SJSA1 (cell line): ENCODE data around the gene ANO9. TPM values are rescaled to one million over a fixed set of nuclear protein-coding genes. Genes with fewer than 3 reads are reported as not detected.

Experiments used
- DNase-seq, 2 experiments: peaks; one replicate each; pipeline ENCODE4 v3.0.0-alpha.2; 2015 to 2020; ENCODE audit warnings: low spot score in 2 of 2, low read depth in 1 of 2
- H3K27ac ChIP-seq: fragments of 250-450 bp; sonication (Bioruptor Pico); 2 replicates; pipeline ENCODE4 v1.5.1; 2020; ENCODE audit warnings: mild to moderate bottlenecking, moderate library complexity
- H3K27me3 ChIP-seq: fragments of 250-450 bp; sonication (Bioruptor Pico); replicated peaks from 2 replicates; pipeline ENCODE4 v1.5.1; 2020; ENCODE audit warnings: mild to moderate bottlenecking, moderate library complexity
- H3K36me3 ChIP-seq: fragments of 250-450 bp; sonication (Bioruptor Pico); 2 replicates; pipeline ENCODE4 v1.5.1; 2020; ENCODE audit warnings: mild to moderate bottlenecking
- H3K4me1 ChIP-seq: fragments of 250-450 bp; sonication (Bioruptor Pico); replicated peaks from 2 replicates; pipeline ENCODE4 v1.6.1; 2021; ENCODE audit warnings: mild to moderate bottlenecking
- H3K4me3 ChIP-seq: fragments of 250-450 bp; sonication (Bioruptor Pico); 2 replicates; pipeline ENCODE4 v1.5.1; 2020; ENCODE audit warnings: mild to moderate bottlenecking
- H3K9me3 ChIP-seq: fragments of 250-450 bp; sonication (Bioruptor Pico); replicated peaks from 2 replicates; pipeline ENCODE4 v1.5.1; 2020; ENCODE audit warnings: mild to moderate bottlenecking
- total RNA-seq: library from RNA; depleted of rRNA; stranded (reverse); fragments of >200 nt; shearing (Covaris generic); gene quantifications from 2 replicates; pipeline ENCODE4 v1.2.3, GENCODE V29; 2014

ANO9 gene
- total RNA-seq, 1 experiment from 2014 or later: not detected

GRCh38 chr11:465896-466530, 24.2 kb upstream of the ANO9 start:
- H3K27me3 ChIP-seq: no peaks in the 10 kb centered on the region
- no peaks in the 10 kb centered on the region for H3K9me3 ChIP-seq
- DNase-seq: no peak
- no peak overlapping the region for H3K4me3 ChIP-seq
- H3K4me1 ChIP-seq: peaks cover 9% of the 10 kb centered on the region
- H3K36me3 ChIP-seq: no peaks in the 10 kb centered on the region
- H3K27ac ChIP-seq: no peak overlapping the region

- no peaks in the 10 kb centered on the region for H3K9me3 ChIP-seq
- H3K27me3 ChIP-seq: no peaks in the 10 kb centered on the region
- no peak for DNase-seq
- H3K36me3 ChIP-seq: no peaks in the 10 kb centered on the region
- no peaks in the 10 kb centered on the region for H3K4me1 ChIP-seq
- H3K4me3 ChIP-seq: no peak overlapping the region
- H3K27ac ChIP-seq: no peak overlapping the region
These were observed 22.5 kb upstream of the ANO9 start for GRCh38 chr11:464316-464715.

- H3K4me3 ChIP-seq: no peak overlapping the region
- no peaks in the 10 kb centered on the region for H3K9me3 ChIP-seq
- no peak for DNase-seq
- no peaks in the 10 kb centered on the region for H3K36me3 ChIP-seq
- no peaks in the 10 kb centered on the region for H3K4me1 ChIP-seq
- H3K27me3 ChIP-seq: no peaks in the 10 kb centered on the region
- H3K27ac ChIP-seq: no peak overlapping the region
These were observed 20.5 kb upstream of the ANO9 start for GRCh38 chr11:462107-462890.

GRCh38 chr11:461626-462025, 19.8 kb upstream of the ANO9 start:
- no peak for DNase-seq
- no peaks in the 10 kb centered on the region for H3K36me3 ChIP-seq
- no peaks in the 10 kb centered on the region for H3K4me1 ChIP-seq
- no peak overlapping the region for H3K4me3 ChIP-seq
- H3K27me3 ChIP-seq: no peaks in the 10 kb centered on the region
- H3K27ac ChIP-seq: no peak overlapping the region
- H3K9me3 ChIP-seq: no peaks in the 10 kb centered on the region

- no peak overlapping the region for H3K27ac ChIP-seq
- H3K4me3 ChIP-seq: no peak overlapping the region
- no peaks in the 10 kb centered on the region for H3K27me3 ChIP-seq
- H3K9me3 ChIP-seq: no peaks in the 10 kb centered on the region
- no peak for DNase-seq
- H3K36me3 ChIP-seq: no peaks in the 10 kb centered on the region
- no peaks in the 10 kb centered on the region for H3K4me1 ChIP-seq
These were observed 18.8 kb upstream of the ANO9 start for GRCh38 chr11:460331-461199.

- no peaks in the 10 kb centered on the region for H3K4me1 ChIP-seq
- H3K9me3 ChIP-seq: no peaks in the 10 kb centered on the region
- no peak overlapping the region for H3K27ac ChIP-seq
- no peaks in the 10 kb centered on the region for H3K27me3 ChIP-seq
- no peaks in the 10 kb centered on the region for H3K36me3 ChIP-seq
- H3K4me3 ChIP-seq: no peak overlapping the region
- DNase-seq: no peak
These were observed 17.9 kb upstream of the ANO9 start for GRCh38 chr11:459511-460220.

- H3K27me3 ChIP-seq: no peaks in the 10 kb centered on the region
- no peaks in the 10 kb centered on the region for H3K9me3 ChIP-seq
- no peak for DNase-seq
- H3K4me1 ChIP-seq: no peaks in the 10 kb centered on the region
- no peak overlapping the region for H3K27ac ChIP-seq
- H3K4me3 ChIP-seq: no peak overlapping the region
- H3K36me3 ChIP-seq: no peaks in the 10 kb centered on the region; the same call in 1 of the 2 replicates
These were observed 15.4 kb upstream of the ANO9 start for GRCh38 chr11:457111-457760.

- DNase-seq: no peak
- Histone ChIP-seq H3K27ac (no peak overlapping the region), H3K4me3 (no peak overlapping the region), H3K36me3 (no peaks in the 10 kb centered on the region; the same call in 1 of the 2 replicates), H3K9me3 (no peaks in the 10 kb centered on the region), H3K4me1 (no peaks in the 10 kb centered on the region), H3K27me3 (no peaks in the 10 kb centered on the region)
These were observed 14.7 kb upstream of the ANO9 start for GRCh38 chr11:456533-456932.

GRCh38 chr11:455566-456147, 13.8 kb upstream of the ANO9 start:
- H3K27ac ChIP-seq: no peak overlapping the region

GRCh38 chr11:454801-455565, 13.2 kb upstream of the ANO9 start:
- Histone ChIP-seq H3K4me3 (no peak overlapping the region), H3K36me3 (peaks cover 5% of the 10 kb centered on the region), H3K27me3 (no peaks in the 10 kb centered on the region), H3K4me1 (peaks cover 7% of the 10 kb centered on the region), H3K27ac (no peak overlapping the region), H3K9me3 (no peaks in the 10 kb centered on the region)
- no peak for DNase-seq

More at GRCh38 chr11:455566-456147, 13.8 kb upstream of the ANO9 start:
- Histone ChIP-seq H3K36me3 (no peaks in the 10 kb centered on the region; the same call in 1 of the 2 replicates), H3K9me3 (no peaks in the 10 kb centered on the region), H3K4me3 (no peak overlapping the region), H3K27me3 (no peaks in the 10 kb centered on the region), H3K4me1 (peaks cover 7% of the 10 kb centered on the region)
- DNase-seq: no peak

GRCh38 chr11:454043-454442, 12.2 kb upstream of the ANO9 start:
- H3K27ac ChIP-seq: no peak overlapping the region
- no peak overlapping the region for H3K4me3 ChIP-seq
- no peaks in the 10 kb centered on the region for H3K9me3 ChIP-seq
- DNase-seq: no peak
- H3K27me3 ChIP-seq: no peaks in the 10 kb centered on the region
- H3K36me3 ChIP-seq: peaks cover 5% of the 10 kb centered on the region
- H3K4me1 ChIP-seq: peaks cover 13% of the 10 kb centered on the region

- H3K36me3 ChIP-seq: peaks cover 5% of the 10 kb centered on the region
- H3K9me3 ChIP-seq: no peaks in the 10 kb centered on the region
- H3K27me3 ChIP-seq: no peaks in the 10 kb centered on the region
- no peak overlapping the region for H3K4me3 ChIP-seq
- no peak overlapping the region for H3K27ac ChIP-seq
- no peak for DNase-seq
- peaks cover 14% of the 10 kb centered on the region for H3K4me1 ChIP-seq
These were observed 11.8 kb upstream of the ANO9 start for GRCh38 chr11:453564-453963.
